ENCODE measurements around the gene AGBL4.

The AGBL4 gene

GRCh38 chr1:48830715-48831114 lies 1193.0 kb downstream of the AGBL4 start:
- DNase-seq (ENCODE audit: low read depth) = no peak

- DNase-seq (ENCODE audit: low read depth) = no peak
Measured at GRCh38 chr1:48829446-48829845, 1194.3 kb downstream of the AGBL4 start.

GRCh38 chr1:48823168-48823567 lies 1200.6 kb downstream of the AGBL4 start:
- no peak for DNase-seq (ENCODE audit: low read depth)

GRCh38 chr1:48820491-48820890 lies 1203.3 kb downstream of the AGBL4 start:
- DNase-seq (ENCODE audit: low read depth) = no peak

GRCh38 chr1:48817505-48818114 lies 1206.1 kb downstream of the AGBL4 start:
- DNase-seq (ENCODE audit: low read depth) = no peak

- DNase-seq (ENCODE audit: low read depth) = no peak
Measured at GRCh38 chr1:48810740-48811139, 1213.0 kb downstream of the AGBL4 start.

- DNase-seq (ENCODE audit: low read depth) = no peak
Measured at GRCh38 chr1:48808496-48808895, 1215.3 kb downstream of the AGBL4 start.

GRCh38 chr1:48807554-48808260 lies 1216.0 kb downstream of the AGBL4 start:
- DNase-seq (ENCODE audit: low read depth) = no peak

- no peak for DNase-seq (ENCODE audit: low read depth)
Measured at GRCh38 chr1:48803474-48803873, 1220.3 kb downstream of the AGBL4 start.

GRCh38 chr1:48794816-48795215 lies 1228.9 kb downstream of the AGBL4 start:
- no peak for DNase-seq (ENCODE audit: low read depth)

- no peak for DNase-seq (ENCODE audit: low read depth)
Measured at GRCh38 chr1:48793863-48794262, 1229.9 kb downstream of the AGBL4 start.

GRCh38 chr1:48792961-48793360 lies 1230.8 kb downstream of the AGBL4 start:
- DNase-seq (ENCODE audit: low read depth) = no peak

- DNase-seq (ENCODE audit: low read depth) = no peak
Measured at GRCh38 chr1:48790397-48790796, 1233.4 kb downstream of the AGBL4 start.

- no peak for DNase-seq (ENCODE audit: low read depth)
Measured at GRCh38 chr1:48789903-48790302, 1233.9 kb downstream of the AGBL4 start.

GRCh38 chr1:48785869-48786268 lies 1237.9 kb downstream of the AGBL4 start:
- no peak for DNase-seq (ENCODE audit: low read depth)

GRCh38 chr1:48784301-48784700 lies 1239.5 kb downstream of the AGBL4 start:
- no peak for DNase-seq (ENCODE audit: low read depth)

- DNase-seq (ENCODE audit: low read depth) = no peak
Measured at GRCh38 chr1:48777219-48777895, 1246.4 kb downstream of the AGBL4 start.

GRCh38 chr1:48776393-48777218 lies 1247.1 kb downstream of the AGBL4 start, which contains the start of gene BEND5:
BEND5 (minus strand) TSS chr1:48776891; CDS start chr1:48776831, 60 bp downstream.
- peak; percentile 12 for DNase-seq (ENCODE audit: low read depth)

- no peak for DNase-seq (ENCODE audit: low read depth)
Measured at GRCh38 chr1:48775831-48776392, 1247.8 kb downstream of the AGBL4 start.

GRCh38 chr1:48773133-48773532 lies 1250.6 kb downstream of the AGBL4 start:
- DNase-seq (ENCODE audit: low read depth) = no peak

GRCh38 chr1:48772211-48772610 lies 1251.5 kb downstream of the AGBL4 start:
- no peak for DNase-seq (ENCODE audit: low read depth)

- no peak for DNase-seq (ENCODE audit: low read depth)
Measured at GRCh38 chr1:48771561-48771960, 1252.2 kb downstream of the AGBL4 start.
